Gastrocnemius medialis (tissue), 4 donors: Measurements from ENCODE around the gene SUDS3.

Source experiments
- POLR2A ChIP-seq, 2 donors: fragments of 450-650 bp; IDR thresholded peaks; one replicate each; pipeline ENCODE4 v1.6.1; 2017; ENCODE audit warnings: antibody characterized with exemption in 2 of 2, mild to moderate bottlenecking in 2 of 2, moderate library complexity in 2 of 2
- TF ChIP-seq, protein P1 (sequence below), 5 experiments: fragments of 450-650 bp in 3 of 5; fragments of 200-600 bp in 2 of 5; sonication (generic) in 2 of 5; IDR thresholded peaks in 4 of 5; conservative IDR thresholded peaks in 1 of 5; 1 replicate in 4 of 5; 2 replicates in 1 of 5; pipeline ENCODE4 v1.5.1; 2016 to 2019; ENCODE audit warnings: antibody characterized with exemption in 5 of 5, mild to moderate bottlenecking in 3 of 5, moderate library complexity in 3 of 5

GRCh38 chr12:118371321-118372282 is 4.8 kb upstream of the SUDS3 start:
- TF ChIP-seq, protein P1, sequence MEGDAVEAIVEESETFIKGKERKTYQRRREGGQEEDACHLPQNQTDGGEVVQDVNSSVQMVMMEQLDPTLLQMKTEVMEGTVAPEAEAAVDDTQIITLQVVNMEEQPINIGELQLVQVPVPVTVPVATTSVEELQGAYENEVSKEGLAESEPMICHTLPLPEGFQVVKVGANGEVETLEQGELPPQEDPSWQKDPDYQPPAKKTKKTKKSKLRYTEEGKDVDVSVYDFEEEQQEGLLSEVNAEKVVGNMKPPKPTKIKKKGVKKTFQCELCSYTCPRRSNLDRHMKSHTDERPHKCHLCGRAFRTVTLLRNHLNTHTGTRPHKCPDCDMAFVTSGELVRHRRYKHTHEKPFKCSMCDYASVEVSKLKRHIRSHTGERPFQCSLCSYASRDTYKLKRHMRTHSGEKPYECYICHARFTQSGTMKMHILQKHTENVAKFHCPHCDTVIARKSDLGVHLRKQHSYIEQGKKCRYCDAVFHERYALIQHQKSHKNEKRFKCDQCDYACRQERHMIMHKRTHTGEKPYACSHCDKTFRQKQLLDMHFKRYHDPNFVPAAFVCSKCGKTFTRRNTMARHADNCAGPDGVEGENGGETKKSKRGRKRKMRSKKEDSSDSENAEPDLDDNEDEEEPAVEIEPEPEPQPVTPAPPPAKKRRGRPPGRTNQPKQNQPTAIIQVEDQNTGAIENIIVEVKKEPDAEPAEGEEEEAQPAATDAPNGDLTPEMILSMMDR (IDR thresholded peaks at IDR 0.05 in 4 of 5, conservative IDR thresholded peaks at IDR 0.05 in 1 of 5) = no peak
- TF ChIP-seq POLR2A (IDR thresholded peaks at IDR 0.05) = no peak
